Measurements from ENCODE around the gene PARD3B.

GRCh38 chr2:204718607-204719006 is 173.3 kb downstream of the PARD3B start:
- no peak for TF ChIP-seq CTCF (IDR thresholded peaks at IDR 0.05; ENCODE audit: borderline replicate concordance, extremely low read depth, low read length, poor library complexity, severe bottlenecking)
- no peak for TF ChIP-seq EZH2 (IDR thresholded peaks at IDR 0.05; ENCODE audit: borderline replicate concordance, low read depth, low read length, severe bottlenecking)

Data from DND-41 (cell line).